OCI-LY1 (cell line): Measurements from ENCODE around the gene TMIGD1.
"Not testable (repeated sequence)": the region's sequence is repeated elsewhere in the genome, so short reads cannot be mapped to it uniquely, and the experiment has no call there.

Source experiments
- H2AFZ ChIP-seq: fragments of 200-600 bp; sonication (generic), shearing (Covaris generic); 2 replicates; pipeline ENCODE4 v1.6.0; 2014; ENCODE audit warnings: antibody characterized with exemption, mild to moderate bottlenecking, low read length
- H3F3A ChIP-seq: fragments of 200-600 bp; sonication (generic), shearing (Covaris generic); 2 replicates; pipeline ENCODE4 v1.6.0; 2014; ENCODE audit warnings: mild to moderate bottlenecking, antibody characterized with exemption, low read length, moderate library complexity; ENCODE audit not compliant: insufficient read depth
- H3K27ac ChIP-seq: fragments of 200-600 bp; sonication (generic); 2 replicates; pipeline ENCODE4 v1.5.1; 2014; ENCODE audit warnings: low read length, mixed run types, mild to moderate bottlenecking, low read depth; ENCODE audit not compliant: poor library complexity, severe bottlenecking
- H3K27me3 ChIP-seq: fragments of 200-600 bp; sonication (generic); 2 replicates; pipeline ENCODE4 v1.6.0; 2014; ENCODE audit warnings: antibody characterized with exemption, mild to moderate bottlenecking, low read length, moderate library complexity; ENCODE audit not compliant: insufficient read depth
- H3K36me3 ChIP-seq: fragments of 200-600 bp; sonication (generic); 2 replicates; pipeline ENCODE4 v1.6.1; 2014; ENCODE audit warnings: mild to moderate bottlenecking, antibody characterized with exemption, low read length, moderate library complexity, mixed read lengths; ENCODE audit not compliant: insufficient read depth
- H3K4me1 ChIP-seq: fragments of 200-600 bp; sonication (generic); 2 replicates; pipeline ENCODE4 v1.5.1; 2014; ENCODE audit warnings: mild to moderate bottlenecking, low read length, moderate library complexity; ENCODE audit not compliant: insufficient read depth, severe bottlenecking
- H3K4me2 ChIP-seq: fragments of 200-600 bp; sonication (generic), shearing (Covaris generic); 2 replicates; pipeline ENCODE4 v1.6.1; 2014; ENCODE audit warnings: low read length
- H3K4me3 ChIP-seq: fragments of 200-600 bp; sonication (generic); 2 replicates; pipeline ENCODE4 v1.5.1; 2014; ENCODE audit warnings: low read length, low read depth, mild to moderate bottlenecking, mixed read lengths; ENCODE audit not compliant: poor library complexity, severe bottlenecking
- H3K79me2 ChIP-seq: fragments of 200-600 bp; shearing (Covaris generic); 2 replicates; pipeline ENCODE4 v1.6.1; 2016; ENCODE audit warnings: mixed run types, low read length, mixed read lengths; ENCODE audit not compliant: insufficient read depth
- H3K9ac ChIP-seq: fragments of 200-600 bp; sonication (generic), shearing (Covaris generic); 2 replicates; pipeline ENCODE4 v1.6.1; 2014; ENCODE audit warnings: mild to moderate bottlenecking, low read length, mixed read lengths
- H3K9me2 ChIP-seq: fragments of 200-600 bp; sonication (generic), shearing (Covaris generic); 2 replicates; pipeline ENCODE4 v1.6.1; 2014; ENCODE audit warnings: low read depth, mild to moderate bottlenecking, low read length, mixed read lengths
- H3K9me3 ChIP-seq: fragments of 200-600 bp; shearing (Covaris generic); 2 replicates; pipeline ENCODE4 v1.6.1; 2014; ENCODE audit warnings: low read length, mixed read lengths
- H4K20me1 ChIP-seq: fragments of 200-600 bp; sonication (generic), shearing (Covaris generic); 2 replicates; pipeline ENCODE4 v1.6.0; 2016; ENCODE audit warnings: mild to moderate bottlenecking, low read length; ENCODE audit not compliant: insufficient read depth
- CTCF ChIP-seq: fragments of 200-600 bp; sonication (generic), shearing (Covaris generic); IDR thresholded peaks from 2 replicates; pipeline ENCODE4 v1.5.1; 2017; ENCODE audit warnings: mild to moderate bottlenecking, antibody characterized with exemption, low read length, moderate library complexity, mixed read lengths
- EZH2 ChIP-seq: fragments of 200-600 bp; sonication (generic), shearing (Covaris generic); IDR thresholded peaks from 2 replicates; pipeline ENCODE4 v1.8.0; 2017; ENCODE audit warnings: borderline replicate concordance, mixed run types, mild to moderate bottlenecking, antibody characterized with exemption, low read length, moderate library complexity, mixed read lengths

TMIGD1 gene

DNA sequence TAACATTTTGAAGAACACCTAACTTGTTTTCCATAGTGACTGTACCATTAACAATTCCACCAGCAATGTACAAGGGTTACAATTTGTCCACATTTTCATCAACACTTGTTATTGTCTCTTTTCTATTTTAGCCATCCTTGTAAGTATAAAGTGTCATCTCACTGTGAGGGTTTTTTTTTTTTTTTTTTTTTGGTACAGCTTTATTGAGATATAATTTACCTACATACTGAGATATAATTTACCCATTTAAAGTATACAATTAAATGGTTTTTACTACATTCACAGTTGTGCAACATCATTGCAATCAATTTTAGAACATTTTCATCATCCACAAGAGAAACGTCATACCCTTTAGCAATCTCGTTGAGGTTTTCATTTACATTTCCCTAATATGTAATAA, 17.9 kb upstream of the TMIGD1 start:
- no peaks in the 10 kb centered on the region for H3K79me2 ChIP-seq
- H3F3A ChIP-seq, result no peaks in the 10 kb centered on the region
- no peak overlapping the region for H3K9ac ChIP-seq
- no peaks in the 10 kb centered on the region for H4K20me1 ChIP-seq
- no peaks in the 10 kb centered on the region for H3K9me3 ChIP-seq
- TF ChIP-seq EZH2, result no peak
- TF ChIP-seq CTCF, result no peak
- H2AFZ ChIP-seq, result no peak overlapping the region
- H3K4me2 ChIP-seq, result no peak overlapping the region
- no peak overlapping the region for H3K4me3 ChIP-seq
- no peaks in the 10 kb centered on the region for H3K9me2 ChIP-seq
- no peaks in the 10 kb centered on the region for H3K27me3 ChIP-seq
- no peak overlapping the region for H3K27ac ChIP-seq
- H3K36me3 ChIP-seq, result no peaks in the 10 kb centered on the region
- no peaks in the 10 kb centered on the region for H3K4me1 ChIP-seq

DNA sequence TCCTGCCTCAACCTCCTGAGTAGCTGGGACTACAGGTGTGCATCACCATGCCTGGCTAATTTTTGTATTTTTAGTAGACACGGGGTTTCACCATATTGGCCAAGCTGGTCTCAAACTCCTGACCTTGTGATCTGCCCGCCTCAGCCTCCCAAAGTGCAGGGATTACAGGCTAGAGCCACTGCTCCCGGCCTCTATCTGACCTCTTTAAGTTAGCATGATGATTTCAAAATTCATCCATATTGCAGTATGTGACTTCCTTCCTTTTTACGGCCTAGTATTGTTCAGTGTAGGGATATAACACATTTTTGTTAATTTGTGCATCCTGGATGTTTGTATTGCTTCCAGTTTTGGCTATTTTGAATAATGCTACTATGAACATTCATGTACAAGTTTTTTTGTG, 17.4 kb upstream of the TMIGD1 start:
- not testable (repeated sequence) for H3K9me3 ChIP-seq, H3K9ac ChIP-seq, H3K4me2 ChIP-seq, H3K4me1 ChIP-seq, H3K4me3 ChIP-seq, H3F3A ChIP-seq, H3K79me2 ChIP-seq, H2AFZ ChIP-seq, H3K36me3 ChIP-seq, H4K20me1 ChIP-seq, H3K9me2 ChIP-seq, H3K27me3 ChIP-seq, H3K27ac ChIP-seq

GRCh38 chr17:30349252-30349651, 15.4 kb upstream of the TMIGD1 start:
- no peaks in the 10 kb centered on the region for H3K36me3 ChIP-seq
- no peaks in the 10 kb centered on the region for H3F3A ChIP-seq
- H3K79me2 ChIP-seq, result no peaks in the 10 kb centered on the region
- H3K4me1 ChIP-seq, result peaks cover 6% of the 10 kb centered on the region
- no peaks in the 10 kb centered on the region for H3K27me3 ChIP-seq
- H2AFZ ChIP-seq, result no peak overlapping the region
- TF ChIP-seq EZH2 (no peak), CTCF (no peak)
- H3K4me3 ChIP-seq, result no peak overlapping the region
- no peaks in the 10 kb centered on the region for H4K20me1 ChIP-seq
- H3K9me2 ChIP-seq, result no peaks in the 10 kb centered on the region
- no peaks in the 10 kb centered on the region for H3K9me3 ChIP-seq
- no peak overlapping the region for H3K27ac ChIP-seq
- no peak overlapping the region for H3K9ac ChIP-seq
- H3K4me2 ChIP-seq, result no peak overlapping the region

DNA sequence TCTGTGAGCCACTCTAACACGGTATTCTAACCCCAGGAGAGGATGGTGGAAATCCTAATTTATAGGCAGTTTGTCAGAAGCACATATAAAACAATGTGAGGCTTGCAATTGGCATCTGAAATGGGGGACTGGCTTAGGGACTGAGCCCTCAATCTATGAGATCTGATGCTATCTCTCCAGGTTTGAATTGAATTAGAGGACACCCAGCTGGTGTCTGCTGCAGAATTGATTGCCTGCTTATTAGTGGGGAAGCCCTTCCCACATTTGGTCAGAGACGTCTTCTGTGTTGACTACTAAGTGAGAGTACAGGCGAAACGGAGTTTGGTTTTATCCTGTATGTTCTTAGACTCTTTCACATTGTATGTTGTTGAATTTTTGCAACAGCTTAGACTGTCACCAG, 13.6 kb upstream of the TMIGD1 start:
- Histone ChIP-seq H3K79me2 (no peaks in the 10 kb centered on the region), H2AFZ (no peak overlapping the region), H3K36me3 (no peaks in the 10 kb centered on the region), H3F3A (no peaks in the 10 kb centered on the region), H3K27me3 (no peaks in the 10 kb centered on the region), H3K9me2 (no peaks in the 10 kb centered on the region), H3K9me3 (no peaks in the 10 kb centered on the region), H3K4me2 (no peak overlapping the region), H3K9ac (no peak overlapping the region), H3K4me1 (peaks cover 8% of the 10 kb centered on the region), H3K4me3 (no peak overlapping the region), H4K20me1 (no peaks in the 10 kb centered on the region), H3K27ac (no peak overlapping the region)
- TF ChIP-seq CTCF (no peak), EZH2 (no peak)
